Stimulated activated CD8-positive, alpha-beta memory T cell treated with anti-CD3 and anti-CD28 coated beads, Interleukin-7, amount 100 ng/mL, for 4 hours (primary cell): ENCODE results near the gene MSANTD3.
A peak's percentile ranks its signal among the peaks of the same experiment; 100 is the strongest.
"Not testable (repeated sequence)": the region's sequence is repeated elsewhere in the genome, so short reads cannot be mapped to it uniquely, and the experiment has no call there.

ENCODE experiments used
- DNase-seq, 2 donors: peaks; one replicate each; pipeline ENCODE4 v3.0.0-alpha.2; 2020; ENCODE audit warnings: low read depth in 2 of 2

The MSANTD3 gene

DNA sequence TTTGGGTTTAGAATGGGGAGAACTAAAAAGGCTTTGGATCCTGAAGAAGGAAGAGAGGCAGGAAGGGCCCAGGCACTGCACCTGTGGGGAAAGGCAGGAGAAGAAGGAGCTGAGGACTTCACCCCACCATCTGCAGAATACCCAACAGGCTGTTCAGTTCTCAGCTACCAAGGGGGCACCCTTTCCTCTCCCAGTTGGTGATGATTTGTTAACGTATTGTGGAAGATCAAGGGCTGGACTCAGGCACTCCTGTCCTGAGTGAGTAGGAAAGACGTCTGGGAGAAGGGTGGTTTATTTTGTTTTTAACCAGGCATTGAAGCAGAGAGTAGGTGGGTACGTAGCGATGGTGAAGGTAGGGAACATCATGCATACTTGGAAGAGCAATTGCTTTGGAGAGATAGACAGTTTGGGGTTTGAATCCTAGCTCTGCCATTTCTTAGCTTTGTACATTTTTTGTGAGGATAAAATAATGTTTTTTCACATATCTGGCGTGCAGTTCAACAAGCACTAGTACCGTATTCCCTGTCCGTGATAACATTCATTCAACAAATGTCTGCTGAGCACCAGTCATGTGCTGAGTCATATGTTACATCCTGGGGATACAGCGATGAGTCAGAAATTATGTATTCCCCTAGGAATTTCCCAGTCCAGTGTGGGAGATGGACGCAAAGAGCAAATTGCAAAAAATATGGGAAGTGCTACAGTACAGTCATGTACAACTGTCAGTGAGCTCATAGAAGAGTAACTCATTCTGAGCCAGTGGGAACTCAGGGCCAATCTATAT is 2.1 kb downstream of the MSANTD3 start:
- DNase-seq: no peak

DNA sequence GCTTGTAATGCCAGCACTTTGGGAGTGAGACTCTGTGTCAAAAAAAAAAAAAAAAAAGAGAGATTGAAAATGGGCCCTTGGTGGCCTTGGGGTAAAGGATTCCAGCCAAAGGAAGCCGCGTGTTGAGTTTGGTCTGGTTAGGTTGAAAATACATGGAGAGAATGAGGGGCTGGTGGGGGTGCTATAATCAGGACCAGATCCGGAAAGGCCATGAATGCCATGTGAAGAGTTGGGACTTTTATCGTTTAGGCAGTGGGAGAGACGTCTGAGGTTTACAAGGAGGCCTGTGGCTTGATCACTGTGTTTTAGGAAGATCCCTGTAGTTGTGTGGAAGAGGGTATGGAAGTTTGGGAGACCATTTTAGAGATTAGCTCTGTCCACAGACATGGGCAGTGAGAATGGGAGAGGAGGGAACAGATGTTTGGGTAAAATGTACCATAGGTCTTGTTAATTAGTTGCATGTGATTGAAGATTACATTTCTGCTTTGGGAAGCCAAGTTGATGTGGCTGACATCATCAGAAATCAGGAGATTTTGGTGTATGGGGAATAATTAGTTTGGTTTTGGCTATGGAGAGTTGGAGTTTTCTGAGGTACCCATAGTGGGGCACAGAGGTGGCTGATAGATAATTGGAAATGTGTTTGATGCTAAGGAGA is 3.5 kb downstream of the MSANTD3 start:
- DNase-seq: no peak

DNA sequence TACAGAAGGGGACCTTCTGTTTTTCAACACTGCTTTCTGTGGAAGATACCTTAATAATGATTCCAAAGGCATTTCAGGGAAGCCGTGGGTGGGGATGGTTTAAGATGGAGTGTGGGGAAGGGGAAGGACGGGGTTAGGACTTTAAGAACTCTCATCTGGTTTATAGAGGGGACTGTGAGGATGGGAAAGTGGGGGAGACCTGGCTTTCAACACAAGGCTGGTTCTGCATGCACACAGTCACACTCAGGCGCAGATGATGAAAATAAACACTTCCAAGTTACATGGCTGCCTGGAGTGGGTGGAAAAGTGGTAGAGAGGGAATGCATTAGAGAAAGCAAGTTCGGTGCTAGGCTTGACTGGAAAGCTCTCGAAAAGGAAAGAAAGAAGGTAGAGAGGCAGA is 4.9 kb downstream of the MSANTD3 start:
- no peak for DNase-seq

DNA sequence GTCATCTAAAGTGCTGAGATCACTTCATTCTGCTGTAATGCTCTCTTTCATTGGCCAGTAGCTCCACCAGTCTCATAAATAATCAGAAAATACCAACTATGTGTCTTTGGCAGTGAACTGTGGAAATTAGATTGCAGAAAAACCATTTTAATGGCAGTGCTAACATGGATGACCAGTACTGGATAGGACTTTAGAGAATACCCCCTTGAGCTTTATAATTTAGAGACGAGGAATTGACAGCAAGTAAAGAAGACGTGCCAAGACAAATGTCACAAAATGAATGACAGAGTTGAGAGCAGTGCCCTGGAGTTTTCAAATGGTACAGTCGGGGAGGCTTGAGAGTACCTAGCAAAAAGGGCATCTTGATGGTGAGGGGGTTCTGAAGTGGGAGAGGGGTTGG is 5.8 kb downstream of the MSANTD3 start:
- DNase-seq: no peak

DNA sequence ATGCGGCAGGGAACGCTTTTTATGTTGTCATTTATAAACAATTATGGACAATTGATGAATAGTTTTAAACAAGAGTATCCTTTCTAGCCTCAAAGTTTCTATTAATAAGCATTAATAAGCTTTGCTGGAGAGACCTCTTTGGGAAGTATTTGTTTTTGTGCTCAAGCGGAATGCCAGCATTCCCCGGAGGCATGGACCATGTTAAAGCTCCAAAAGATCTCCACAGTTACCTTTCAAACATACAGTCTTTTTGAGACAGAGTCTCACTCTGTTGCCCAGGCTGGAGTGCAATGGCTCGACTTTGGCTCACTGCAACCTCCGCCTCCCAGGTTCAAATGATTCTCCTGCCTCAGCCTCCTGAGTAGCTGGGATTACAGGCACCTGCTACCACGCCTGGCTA is 9.6 kb downstream of the MSANTD3 start:
- no peak for DNase-seq

DNA sequence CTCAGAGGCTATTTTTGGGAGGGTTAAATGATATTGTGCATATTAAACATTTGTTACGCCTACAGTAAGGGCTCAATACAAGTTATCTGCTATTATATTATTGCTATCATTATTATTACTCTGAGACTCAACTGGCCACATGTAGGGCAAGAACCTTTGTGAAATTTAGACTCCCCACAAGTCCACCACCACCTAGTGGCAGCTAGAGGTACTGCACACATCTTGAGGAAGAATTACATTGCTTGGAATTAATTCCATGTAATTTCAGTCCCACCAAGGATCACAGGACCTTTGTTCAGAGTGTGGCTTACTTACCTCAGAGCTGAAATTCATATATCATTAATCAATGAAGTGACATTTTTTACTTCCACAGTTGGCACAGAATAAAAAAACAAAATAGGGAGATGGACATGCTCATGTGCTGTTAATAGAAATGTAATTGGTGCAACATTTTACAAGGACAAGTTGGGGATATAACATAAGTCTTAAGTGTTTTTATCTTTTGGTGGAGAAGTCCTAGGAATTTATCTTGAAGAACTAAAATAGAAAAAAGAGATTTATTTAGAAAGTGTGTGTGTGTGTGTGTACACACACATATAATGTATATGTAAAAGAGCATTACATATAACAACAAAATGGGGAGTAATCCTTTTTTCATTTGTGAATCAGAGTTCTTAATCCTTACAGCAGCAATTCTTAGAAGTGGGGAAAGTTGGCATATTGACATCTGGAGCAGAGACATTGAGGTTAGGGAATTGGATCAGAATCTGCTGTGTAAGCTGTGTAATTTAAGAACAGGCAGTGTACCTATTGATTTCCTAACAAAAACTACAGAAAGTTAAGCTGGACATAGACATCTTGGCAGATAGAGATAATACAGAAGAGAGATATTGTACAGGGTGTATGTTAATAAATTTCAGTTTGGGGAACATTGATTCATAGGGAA is 11.2 kb downstream of the MSANTD3 start:
- DNase-seq: peak; percentile 44 to 60

DNA sequence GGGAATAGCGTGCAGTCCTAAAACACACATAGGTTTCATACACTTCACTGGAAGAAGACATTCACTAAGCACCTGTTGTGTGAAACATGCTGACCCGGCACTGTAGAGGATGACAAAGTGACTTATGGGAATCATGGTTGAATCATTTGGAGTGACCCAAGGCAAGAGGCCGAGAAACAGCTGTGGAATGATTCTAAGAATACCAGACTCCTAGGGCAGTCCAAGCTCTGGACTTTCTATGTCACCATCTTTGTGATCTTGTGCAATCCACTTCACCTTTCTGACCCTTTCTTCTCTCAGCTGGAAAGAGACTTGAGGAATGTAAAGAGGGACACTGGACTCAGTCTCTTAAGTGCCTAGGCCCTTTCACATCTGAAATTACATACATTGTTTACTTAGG is 13.1 kb downstream of the MSANTD3 start:
- no peak for DNase-seq

DNA sequence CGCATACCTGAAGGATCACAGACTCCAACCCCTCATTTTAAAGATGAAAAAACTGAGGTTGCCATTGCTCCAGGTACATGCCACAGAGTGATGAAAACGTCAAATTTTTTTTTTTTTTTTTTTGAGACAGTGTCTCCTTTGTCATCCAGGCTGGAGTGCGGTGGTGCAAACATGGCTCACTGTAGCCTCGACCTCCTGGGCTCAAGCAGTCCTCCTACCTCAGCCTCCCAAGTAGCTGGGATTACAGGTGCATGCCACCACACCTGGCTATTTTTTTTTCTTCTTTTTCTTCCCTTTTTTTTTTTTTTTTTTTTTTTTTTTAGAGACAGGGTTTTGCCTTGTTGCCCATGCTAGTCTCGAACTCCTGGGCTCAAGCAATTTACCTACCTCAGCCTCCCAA is 13.5 kb downstream of the MSANTD3 start:
- not testable (repeated sequence) for DNase-seq

DNA sequence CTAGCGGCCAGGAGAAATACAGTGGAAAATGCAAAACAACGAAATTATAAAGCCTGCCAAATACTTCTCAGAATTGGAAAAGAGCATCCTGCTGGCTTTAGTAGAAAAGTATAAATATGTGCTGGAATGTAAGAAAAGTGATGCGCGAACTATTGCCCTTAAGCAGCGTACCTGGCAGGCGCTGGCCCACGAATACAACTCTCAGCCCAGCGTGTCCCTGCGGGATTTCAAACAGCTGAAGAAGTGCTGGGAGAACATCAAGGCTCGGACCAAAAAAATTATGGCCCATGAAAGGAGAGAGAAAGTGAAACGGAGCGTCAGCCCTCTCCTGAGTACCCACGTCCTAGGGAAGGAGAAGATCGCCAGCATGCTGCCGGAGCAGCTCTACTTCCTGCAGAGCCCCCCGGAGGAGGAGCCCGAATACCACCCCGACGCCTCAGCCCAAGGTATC is 15.0 kb downstream of the MSANTD3 start:
- no peak for DNase-seq

DNA sequence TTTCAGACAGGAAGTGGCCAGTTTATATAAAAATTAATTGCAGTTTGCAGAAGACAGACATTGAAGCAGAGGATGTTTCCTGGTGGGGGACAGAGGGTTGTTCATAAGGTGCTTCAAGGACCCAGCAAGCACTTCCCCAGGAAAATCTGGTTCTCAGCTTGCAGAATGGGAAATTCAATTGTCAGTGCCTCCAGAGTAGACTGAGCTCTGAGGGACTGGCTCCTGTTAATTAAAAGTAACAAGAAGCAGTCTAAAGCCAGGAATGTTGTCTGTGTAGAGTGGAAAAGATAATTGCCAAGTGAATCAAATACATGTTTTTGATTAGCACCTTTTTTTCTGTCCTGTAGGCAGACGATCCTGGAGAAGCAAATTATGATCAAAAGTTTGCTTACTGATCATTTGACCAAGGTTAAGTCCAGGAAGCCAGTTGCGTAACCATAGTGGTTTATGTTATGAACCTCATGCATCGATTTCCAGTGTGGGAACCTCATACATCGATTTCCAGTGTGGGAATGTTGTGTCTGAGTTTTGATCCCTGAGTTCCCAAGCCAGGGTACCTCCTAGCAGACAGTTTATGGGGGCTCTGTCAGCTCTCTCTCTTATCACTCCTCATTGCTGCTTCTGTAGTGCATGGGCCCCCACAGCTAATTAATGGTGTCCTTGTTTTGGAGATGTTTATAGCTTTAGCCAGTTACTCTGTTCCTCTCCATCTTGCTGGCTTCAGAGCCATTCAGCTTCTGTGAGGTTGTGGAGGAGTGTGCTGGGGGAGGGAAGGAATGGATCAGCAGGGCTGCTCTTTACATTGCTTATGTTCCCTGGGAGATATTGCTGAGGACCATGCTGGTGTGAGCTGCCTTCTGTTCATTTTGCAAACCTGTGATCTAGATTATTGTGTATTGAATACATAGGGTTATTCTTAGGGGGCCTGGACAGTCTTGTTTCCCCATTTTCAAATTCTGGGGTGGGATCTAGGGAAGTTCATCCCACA is 17.1 kb downstream of the MSANTD3 start:
- DNase-seq: no peak

DNA sequence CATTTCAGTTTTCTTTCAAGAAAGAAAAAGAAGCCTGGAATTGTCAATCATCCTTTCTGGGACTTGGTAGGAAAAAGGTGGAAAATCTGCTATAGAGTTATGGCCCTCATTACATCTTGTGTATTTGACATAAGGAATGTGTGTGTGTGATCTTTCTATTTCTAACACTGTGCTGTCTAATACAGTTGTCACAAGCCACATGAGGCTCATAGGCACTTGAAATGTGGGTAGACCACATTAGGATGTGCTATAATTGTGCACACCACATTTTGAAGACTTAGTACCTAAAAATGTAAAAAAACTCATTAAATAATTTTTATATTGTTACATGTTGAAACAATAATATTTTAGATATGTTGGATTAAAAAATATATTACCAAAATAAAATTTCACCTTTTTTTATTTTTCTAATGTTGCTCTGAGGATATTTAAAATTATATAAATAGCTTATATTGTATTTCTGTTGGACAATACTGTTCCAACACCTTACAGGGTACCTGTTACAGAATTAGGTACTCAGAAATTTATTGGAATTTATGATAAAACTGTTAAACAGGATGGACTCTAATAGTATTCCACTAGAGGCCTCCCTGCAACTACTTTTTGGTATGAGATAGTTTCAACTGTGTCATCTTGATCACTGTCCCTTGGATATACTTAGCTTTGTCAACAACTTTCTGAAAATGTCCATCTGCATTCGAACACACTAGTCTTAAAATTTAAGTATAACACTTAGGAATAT is 18.4 kb downstream of the MSANTD3 start:
- no peak for DNase-seq

DNA sequence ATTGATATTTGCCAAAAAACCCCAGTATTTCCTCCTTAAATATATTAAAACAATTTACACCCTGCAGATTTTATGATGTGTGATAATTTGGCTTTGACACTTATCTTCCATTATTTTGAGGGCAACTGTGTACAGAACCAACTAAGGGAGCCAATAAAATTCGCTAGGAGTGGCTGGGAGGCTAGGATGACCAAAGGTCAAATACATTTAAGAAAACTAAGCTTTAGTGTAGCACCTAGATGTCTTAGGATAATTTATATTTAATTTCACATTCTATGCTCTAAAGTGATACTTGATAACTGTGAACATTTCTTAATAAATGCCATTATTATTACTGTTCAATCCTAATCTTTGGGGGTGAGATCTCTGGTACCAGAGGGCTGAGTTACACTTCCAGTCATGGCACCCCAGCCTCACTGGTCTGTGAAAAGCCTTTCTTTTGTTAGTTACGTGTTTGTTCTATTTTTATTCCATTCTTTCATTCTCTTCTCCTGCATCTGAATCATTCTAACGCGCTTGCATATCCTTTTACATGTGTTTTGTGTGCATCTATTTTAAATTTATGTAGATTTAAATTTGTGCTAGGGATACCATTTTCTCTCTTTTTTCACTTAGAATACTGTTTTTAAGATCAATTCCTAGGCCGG is 19.1 kb downstream of the MSANTD3 start:
- DNase-seq: no peak

DNA sequence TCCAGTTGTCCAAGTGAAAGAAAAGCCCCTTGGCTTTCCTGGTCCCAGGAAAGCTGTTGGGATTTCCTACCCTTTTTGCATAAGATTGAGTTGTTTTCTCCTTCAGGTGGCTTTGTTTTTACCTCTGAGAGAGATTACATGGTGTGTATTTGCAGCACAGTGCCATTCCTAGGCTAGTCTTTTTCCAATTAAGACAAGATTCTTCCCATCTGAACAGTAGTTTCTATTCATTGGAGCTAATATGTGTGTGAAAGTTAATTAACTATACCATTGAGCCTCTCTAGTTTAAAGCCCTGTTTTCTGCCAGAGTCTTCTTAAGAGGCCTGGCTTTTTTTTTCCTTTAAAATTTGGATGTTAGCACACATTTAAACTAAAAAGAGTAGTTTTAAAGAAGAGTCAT is 20.1 kb downstream of the MSANTD3 start:
- DNase-seq: no peak

DNA sequence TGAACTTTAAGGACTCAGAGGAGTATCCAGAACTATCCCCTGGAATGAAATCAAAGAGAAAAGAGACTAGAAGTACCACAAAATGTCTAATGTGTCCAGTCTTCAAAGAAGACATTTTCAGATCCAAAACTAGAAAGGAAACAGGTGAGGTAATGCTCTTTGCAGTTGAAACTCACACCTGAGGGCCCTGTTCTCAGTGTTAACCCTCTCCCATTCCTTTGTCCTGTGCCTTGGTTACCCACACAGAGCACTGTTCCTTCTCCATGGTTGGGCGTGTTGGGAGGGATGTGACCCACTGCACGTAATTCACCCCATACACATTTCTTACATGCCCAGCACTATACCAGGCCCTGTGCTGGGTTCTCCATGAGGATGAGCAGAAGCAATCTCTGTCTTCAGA is 21.3 kb downstream of the MSANTD3 start:
- no peak for DNase-seq

DNA sequence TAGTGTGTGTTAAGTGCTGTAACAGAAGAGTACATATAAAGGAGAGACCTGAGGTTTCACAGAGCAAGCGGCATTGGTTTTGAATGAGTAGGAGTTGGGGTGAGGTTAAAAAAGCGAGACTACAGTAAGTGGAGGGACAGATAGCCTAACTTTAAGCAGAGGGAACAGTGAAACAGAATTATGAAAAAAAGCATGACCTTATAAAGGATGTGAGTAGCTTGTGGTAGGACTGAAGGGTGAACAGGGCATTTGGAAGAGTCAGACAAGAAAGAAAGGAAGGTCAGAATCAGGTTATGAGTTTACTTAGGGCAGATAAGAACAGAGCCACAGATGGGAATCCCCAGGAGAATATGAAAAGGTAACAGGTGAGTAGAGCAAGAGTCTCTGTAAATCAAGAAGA is 22.5 kb downstream of the MSANTD3 start:
- no peak for DNase-seq

DNA sequence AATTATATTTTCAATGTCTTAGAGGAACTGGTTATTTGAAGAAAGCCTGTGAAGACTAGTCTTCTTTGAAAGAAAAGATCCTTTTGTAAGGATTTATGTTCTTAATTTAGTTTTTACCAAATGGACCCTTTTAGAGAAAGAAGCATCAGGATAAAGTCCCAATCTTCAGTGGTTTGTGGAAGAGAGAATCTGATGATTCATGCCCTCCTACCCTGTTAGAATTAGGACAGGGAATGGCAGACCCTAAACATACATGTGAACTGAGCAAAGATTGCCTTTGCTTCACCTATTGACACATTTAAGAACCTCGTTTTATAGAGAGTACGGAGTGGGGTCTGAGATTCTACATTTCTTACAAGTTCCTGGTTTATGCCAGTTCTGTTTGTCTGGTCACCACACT is 26.0 kb downstream of the MSANTD3 start:
- no peak for DNase-seq

DNA sequence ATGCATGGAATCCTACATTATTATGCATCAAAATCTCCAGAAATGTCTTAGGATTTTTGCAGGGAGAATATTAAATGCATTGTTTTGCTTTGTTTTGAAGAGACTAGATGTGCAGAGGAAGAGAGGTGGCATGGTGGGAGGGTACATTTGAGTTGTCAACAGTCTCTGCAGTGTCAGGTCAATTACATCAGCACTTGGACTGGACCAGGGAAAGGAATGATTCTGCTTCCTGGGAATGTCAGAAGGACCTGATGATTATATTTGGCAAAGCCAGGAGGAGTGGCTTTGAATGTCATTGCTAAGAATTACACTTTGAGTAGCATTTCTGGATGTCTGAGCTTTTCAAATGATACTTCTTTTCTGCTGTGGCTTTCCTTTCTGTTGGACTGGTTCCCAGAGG is 28.5 kb downstream of the MSANTD3 start:
- no peak for DNase-seq

DNA sequence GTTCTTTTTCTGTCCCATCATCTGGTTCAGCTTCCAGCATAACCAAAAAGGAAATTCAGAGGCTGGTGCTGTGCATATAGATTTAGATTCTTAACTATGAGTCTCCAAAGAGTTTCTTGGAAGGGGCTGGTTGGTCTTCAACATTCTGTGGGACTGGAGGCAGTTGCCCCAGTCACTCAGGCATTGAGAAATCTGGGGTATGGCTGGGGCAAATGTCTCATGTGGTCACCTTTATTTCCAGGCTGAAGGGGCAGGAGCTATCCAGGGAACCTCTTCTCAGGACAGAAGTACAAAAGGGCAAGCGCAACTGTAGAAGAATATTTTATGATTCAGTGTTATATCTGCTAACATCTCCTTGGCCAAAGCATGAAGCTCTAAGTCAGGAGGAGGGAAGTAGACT is 30.6 kb downstream of the MSANTD3 start:
- DNase-seq: no peak

DNA sequence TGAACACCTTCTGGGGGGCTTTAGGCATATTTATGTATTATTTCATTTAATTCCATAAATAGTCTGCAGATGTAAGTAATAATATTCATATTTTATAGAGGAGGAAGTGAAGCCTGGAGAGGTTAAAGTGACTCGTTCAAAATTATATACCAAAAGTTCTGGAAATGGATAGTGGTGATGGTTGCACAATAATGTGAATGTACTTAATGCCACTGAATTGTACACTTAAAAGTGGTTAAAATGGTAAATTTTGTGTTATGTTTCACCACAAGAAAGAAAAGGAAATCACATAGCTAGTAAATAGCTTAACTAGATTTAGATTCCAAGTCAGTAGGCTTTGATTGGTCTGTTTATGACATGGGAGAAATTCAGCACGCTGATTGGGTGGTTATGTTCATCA is 33.0 kb downstream of the MSANTD3 start:
- DNase-seq: no peak

DNA sequence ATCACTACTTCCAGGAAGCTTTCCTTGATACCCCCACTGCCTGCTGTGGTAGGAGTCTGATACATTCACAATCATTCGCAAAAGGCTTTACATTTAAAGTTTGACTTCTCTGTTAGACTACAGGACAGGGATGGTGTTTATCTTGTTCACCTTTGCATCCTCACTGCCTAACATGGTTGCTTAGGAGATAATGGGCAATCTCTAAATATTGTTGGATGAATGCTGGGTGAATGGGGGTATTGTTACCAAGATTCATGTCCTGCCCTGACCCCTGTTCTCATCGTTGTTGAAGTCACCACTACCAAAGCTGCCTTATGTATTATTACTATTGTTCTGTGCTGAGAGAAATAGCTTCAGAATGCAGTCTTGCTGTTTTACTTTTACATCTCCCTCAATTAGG is 38.3 kb downstream of the MSANTD3 start:
- no peak for DNase-seq
